Stimulated activated CD4-positive, alpha-beta T cell treated with anti-CD3 and anti-CD28 coated beads, Interleukin-15, amount 100 ng/mL, for 24 hours (primary cell): ENCODE measurements around the gene RNPS1.

Experiments
- DNase-seq: peaks from one replicate; pipeline ENCODE4 v3.0.0-alpha.2; 2020

RNPS1 gene

DNA sequence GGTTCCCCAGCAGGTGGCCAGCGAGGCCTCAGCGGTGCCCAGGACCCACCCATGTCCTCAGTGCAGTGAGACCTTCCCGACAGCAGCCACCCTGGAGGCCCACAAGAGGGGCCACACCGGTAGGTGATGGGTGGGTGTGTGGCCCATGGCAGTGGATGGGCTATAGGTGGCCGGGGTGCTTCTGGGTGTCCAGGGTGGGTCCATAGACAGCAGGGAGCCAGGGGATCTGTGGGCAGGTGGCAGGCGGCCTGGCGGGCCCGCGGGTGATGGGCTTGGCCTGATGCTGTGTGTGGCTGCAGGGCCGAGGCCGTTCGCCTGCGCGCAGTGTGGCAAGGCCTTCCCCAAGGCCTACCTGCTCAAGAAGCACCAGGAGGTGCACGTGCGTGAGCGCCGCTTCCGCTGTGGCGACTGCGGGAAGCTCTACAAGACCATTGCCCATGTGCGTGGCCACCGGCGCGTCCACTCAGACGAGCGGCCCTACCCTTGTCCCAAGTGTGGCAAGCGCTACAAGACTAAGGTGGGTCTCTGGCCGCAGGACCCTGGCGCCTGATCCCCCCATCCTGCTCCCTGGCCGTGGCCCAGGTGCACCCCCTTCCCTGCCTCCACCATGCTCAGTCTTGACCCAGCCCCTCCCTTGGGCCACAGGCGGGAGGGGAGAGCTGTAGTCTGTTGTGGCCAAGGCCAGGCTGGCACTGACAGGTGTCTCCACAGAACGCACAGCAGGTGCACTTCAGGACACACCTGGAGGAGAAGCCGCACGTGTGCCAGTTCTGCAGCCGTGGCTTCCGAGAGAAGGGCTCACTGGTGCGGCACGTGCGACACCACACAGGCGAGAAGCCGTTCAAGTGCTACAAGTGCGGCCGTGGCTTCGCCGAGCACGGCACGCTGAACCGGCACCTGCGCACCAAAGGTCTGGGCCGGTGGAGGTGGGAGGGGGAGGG is 33.8 kb downstream of the RNPS1 start:
- DNase-seq = no peak

GRCh38 chr16:2233046-2233775 is 34.7 kb downstream of the RNPS1 start:
- no peak for DNase-seq

DNA sequence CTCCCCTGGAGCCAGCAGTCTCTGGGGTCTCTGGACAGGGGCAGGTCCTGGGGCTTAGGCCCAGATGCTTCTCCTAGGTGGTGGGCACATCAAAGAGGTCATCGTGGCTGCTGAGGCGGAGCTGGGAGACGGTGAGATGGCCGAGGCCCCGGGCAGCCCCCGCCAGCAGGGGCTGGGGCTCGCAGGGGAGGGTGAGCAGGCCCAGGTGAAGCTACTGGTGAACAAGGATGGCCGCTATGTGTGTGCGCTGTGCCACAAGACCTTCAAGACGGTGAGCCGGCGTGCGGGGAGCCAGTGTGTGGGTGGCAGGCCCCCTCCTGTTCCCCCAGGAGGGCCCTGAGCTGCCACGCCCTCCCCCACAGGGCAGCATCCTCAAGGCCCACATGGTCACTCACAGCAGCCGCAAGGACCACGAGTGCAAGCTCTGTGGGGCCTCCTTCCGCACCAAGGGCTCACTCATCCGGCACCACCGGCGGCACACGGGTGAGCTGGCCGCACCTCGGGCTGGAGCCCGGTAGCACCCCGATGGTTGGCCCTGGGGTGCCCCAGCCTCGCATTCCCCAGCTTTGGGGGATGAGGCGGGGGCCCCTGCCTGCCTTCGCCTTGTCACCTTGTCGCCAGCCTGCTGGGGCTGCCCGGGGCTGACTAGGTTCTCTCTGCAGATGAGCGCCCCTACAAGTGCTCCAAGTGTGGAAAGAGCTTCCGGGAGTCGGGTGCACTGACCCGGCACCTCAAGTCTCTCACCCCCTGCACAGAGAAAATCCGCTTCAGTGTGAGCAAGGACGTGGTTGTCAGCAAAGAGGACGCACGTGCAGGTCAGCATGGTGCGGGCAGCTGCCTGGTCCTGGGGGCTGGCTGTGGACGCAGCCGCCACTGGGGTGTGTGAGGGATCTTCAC is 35.6 kb downstream of the RNPS1 start:
- no peak for DNase-seq

DNA sequence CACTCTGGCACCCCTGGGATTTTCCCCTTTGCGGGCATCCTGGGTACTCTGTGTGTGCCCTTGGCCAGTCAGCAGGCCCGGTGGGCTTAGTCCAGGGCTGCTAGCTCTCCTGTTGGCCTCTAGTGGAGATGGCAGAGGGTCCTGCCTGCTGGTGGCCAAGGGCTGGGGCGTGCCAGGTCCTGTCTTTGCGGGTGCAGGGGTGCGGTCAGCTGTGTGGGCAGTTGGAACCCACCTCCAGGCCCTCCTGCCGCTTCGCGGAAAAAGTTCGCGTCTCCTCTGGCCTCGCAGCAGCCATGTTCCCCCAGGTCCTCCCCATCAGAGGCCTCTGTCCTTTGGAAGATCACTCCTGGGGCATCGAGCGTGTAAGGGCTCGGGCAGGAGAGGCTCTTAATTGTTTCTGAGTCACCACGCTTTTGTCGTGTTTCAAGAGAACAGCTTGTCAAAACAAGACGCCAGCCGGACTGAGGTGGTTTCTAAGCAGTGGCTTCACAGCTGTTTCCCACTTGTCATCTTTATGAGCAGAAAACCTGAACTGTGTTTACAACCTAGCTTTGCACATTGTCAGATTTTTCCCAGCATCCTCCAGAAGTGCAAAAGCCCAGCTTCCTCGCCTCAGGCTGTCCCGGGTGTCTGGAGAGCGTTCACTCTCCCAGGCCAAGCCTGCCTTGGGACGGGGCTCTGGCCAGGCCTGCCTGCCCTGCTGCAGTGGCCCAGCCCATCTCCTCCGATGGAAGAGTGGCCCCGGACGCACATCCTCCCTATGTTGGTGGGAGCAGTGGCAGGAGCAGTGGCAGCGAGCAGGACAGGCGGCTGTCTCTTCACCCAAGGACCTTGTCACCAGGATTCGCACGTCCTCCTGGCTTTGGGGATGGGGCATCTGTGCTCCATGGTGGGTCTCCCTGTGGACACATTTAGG is 36.7 kb downstream of the RNPS1 start:
- DNase-seq = no peak

DNA sequence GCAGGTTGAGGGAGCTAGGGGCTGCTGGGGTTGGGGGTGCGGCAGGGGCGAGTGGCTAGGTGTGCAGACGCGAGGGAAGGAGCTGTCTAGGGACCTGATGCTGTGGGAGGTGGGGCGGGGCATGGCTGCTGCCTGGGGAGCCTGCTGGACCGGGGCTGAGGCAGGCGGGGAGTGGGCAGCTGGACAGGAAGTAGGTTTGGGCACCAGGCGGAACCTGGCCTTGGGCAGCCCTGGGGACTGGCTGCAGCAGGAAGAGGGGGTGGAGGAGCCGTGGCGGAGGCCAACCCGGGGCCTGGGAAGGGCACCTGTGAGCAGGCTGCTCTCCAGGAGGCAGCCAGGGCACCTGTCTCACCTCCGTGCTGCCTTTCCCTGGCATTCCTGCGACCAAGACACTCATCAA is 37.5 kb downstream of the RNPS1 start:
- DNase-seq = no peak

- DNase-seq = no peak
These were observed 38.2 kb downstream of the RNPS1 start for GRCh38 chr16:2229632-2230250.

DNA sequence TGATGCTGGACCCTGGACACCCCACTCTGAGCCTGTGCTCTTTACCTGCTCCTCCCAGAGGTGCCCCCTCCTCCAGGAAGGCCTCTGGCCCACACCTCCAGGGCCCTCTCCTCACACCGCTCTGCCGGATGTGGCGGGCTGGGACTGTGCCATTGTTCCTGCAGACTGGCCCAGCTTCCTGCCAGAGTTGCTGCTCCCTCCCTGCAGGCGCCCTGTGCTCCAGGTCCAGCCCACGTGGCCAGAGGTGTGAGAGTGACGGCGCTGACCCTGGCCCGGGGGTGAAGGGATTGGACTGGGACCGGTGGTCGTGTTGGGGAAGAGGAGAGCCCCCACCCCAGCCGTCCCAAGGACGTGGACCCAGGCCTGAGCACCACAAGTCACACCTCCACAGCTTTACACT is 38.8 kb downstream of the RNPS1 start:
- DNase-seq = no peak

DNA sequence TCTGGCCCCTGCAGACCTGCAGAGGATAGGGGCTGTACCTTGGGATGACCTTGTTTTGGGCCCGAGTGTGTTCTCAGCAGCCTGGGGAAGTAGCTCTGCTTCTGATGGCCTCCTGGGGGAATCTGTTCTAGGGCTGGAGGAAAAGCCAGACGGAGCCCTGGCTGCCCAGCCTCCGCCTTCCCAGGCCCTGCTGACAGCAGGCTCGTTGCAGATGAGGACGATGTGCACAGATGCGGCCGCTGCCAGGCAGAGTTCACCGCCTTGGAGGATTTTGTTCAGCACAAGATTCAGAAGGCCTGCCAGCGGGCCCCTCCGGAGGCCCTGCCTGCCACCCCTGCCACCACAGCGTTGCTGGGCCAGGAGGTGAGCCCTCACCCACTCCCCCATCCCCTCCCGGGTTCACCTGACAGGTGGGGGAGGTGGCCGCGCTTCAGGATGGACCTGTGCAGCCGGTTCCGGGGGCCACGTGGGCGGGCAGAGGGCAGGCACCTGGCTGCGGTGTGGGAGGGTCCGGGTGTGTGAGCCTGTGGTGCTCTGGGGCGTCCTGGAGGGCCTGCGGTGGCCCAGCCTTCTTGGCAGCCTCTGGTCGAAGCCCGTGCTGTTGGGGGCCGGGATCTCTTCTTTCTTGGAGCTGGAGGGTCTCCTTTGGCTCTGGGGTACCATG is 39.6 kb downstream of the RNPS1 start:
- DNase-seq = no peak

GRCh38 chr16:2226918-2227317 is 41.0 kb downstream of the RNPS1 start:
- no peak for DNase-seq

DNA sequence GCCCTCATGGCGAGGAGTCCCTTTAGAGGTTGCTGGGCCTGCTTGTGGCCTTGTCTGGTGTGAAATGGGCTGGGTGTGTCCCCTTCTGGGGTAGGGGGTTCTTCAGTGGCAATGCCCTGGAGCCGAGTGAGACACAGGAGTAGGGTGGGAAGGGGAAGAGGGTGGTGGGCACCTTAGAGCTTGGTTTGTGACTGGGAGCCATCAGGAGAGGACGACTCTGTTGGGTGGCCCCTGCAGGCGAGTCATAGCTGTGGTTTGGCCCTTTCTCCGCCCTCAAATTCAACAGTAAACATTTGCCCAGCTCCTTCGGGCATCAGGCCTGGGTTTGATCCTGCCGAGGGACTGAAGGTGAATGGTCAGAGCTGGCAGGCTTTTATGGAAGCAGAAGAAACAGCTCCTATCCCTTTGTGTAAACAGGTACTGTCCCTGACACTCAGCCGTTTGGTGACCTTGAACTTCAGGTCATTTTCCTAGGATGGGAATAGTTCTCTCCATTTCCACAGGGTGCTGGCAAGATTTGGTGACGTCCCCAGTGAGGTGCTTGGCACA is 41.6 kb downstream of the RNPS1 start:
- no peak for DNase-seq

- DNase-seq = peak; percentile 53
These were observed 43.9 kb downstream of the RNPS1 start for GRCh38 chr16:2223942-2224486.

DNA sequence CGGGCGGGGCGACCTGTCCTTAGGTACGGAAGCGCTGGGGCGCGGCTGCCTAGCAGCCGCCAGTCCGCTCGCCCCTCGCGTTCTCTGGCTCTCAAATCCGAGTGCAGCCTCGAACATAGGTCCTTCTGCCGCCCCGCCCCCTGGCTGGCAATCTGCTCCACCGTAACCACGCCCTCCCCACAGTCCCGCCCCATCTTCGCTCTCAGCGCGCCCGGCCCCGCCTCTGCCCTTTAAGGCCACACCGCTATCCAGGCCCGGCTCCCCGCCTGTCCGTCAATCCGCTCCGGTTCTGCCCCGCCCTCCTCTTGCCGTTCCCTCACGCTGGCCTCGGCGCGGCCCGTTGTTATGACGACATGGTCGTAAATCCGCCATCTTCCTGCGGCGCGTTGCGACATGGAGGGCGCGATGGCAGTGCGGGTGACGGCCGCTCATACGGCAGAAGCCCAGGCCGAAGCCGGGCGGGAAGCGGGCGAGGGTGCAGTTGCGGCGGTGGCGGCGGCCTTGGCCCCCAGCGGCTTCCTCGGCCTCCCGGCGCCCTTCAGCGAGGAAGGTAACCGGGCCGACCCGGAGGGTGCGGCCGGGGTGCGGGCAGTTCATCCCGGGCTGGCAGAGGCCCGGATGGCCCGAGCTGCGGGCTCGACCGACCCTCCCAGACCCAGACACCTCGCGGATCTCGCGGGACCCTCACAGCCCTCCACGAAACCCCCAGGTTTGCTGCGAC is 44.5 kb downstream of the RNPS1 start, which contains the start of gene E4F1:
Gene E4F1, plus strand, starts transcription at position 371 of the 721 bp plus-strand sequence. Its CDS starts 23 bp downstream, at position 394.
- peak; percentile 100 for DNase-seq

DNA sequence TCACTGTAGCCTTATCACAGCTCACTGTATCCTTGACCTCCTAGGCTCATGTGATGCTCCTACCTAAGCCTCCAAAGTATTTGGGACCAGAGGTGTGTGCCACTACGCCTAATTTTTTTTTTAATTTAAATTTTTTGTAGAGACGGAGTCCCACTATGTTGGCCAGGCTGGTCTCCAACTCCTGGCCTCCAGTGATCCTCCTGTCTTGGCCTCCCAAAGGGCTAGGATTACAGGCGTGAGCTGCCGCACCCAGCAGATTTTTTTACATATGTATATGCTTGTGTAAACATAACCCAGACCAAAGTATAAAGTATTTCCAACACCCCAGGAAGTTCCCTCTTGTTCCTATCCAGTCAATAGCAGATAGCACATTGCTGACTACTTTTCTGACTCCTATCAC is 51.6 kb downstream of the RNPS1 start:
- DNase-seq = no peak

- DNase-seq = no peak
These were observed 53.3 kb downstream of the RNPS1 start, which contains the start of gene PGP for GRCh38 chr16:2214719-2214968. Gene PGP, minus strand, starts transcription at chr16:2214840. Its CDS starts 63 bp downstream, at chr16:2214777.

DNA sequence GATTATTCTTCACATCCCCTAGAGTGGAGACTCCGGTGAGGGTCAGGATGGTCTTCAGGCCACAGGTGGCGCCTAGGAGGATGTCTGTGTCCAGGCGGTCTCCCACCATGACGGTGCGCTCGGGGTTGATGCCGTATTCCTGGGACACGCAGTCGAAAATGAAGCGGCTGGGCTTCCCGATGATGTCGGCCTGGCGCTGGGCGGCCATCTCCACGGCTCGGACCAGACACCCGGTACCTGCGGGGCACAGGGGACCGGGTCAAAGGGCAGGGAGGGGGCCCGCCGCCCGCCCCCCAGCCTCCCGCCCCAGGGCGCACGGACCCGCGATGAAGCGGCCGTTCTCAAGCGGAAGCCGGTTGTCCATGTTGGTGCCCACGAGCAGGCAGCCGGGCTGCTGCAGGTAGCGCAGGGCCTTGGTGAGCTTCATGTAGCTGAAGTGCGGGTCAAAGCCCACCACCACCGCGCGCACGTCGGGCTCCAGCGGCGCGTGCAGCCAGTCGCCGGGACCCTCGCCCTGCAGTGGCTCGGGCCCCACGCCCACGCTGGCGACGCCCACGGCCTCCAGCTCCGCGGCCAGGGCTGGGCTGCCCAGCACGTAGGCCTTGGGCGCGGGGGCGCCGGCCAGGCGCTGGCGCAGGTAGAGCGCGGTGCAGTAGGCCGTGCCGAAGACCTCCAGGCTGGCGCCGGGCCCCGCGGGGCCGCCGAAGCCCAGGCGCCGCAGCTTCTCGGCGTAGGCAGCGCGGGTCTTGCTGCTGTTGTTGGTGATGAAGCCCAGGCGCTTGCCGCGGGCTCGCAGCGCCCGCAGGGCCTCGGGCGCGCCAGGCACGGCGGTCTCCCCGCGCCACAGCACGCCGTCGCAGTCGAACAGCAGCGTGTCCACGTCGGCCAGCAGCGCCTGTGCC is 53.9 kb downstream of the RNPS1 start:
- DNase-seq = peak; percentile 34

GRCh38 chr16:2212362-2213324 is 55.3 kb downstream of the RNPS1 start:
- DNase-seq = no peak

GRCh38 chr16:2211923-2212347 is 56.0 kb downstream of the RNPS1 start:
- no peak for DNase-seq
